CD4-positive, alpha-beta T cell treated with Interleukin-1 beta for 1 hour (primary cell): Measurements from ENCODE around the gene CTLA4.

Source experiments
- DNase-seq, 2 donors: peaks; one replicate each; pipeline ENCODE4 v3.0.0-alpha.2; 2020 to 2022

CTLA4 gene

GRCh38 chr2:203893401-203893800 is 25.8 kb downstream of the CTLA4 start:
- DNase-seq = no peak

- DNase-seq = no peak
Observed at GRCh38 chr2:203893840-203894239, 26.3 kb downstream of the CTLA4 start.

- DNase-seq = no peak
Observed at GRCh38 chr2:203894262-203894661, 26.7 kb downstream of the CTLA4 start.

GRCh38 chr2:203897544-203897943 is 30.0 kb downstream of the CTLA4 start:
- DNase-seq = no peak

GRCh38 chr2:203898657-203899056 is 31.1 kb downstream of the CTLA4 start:
- no peak for DNase-seq

GRCh38 chr2:203900253-203900652 is 32.7 kb downstream of the CTLA4 start:
- no peak for DNase-seq

GRCh38 chr2:203904022-203904421 is 36.5 kb downstream of the CTLA4 start:
- no peak for DNase-seq

- no peak for DNase-seq
Observed at GRCh38 chr2:203905656-203906055, 38.1 kb downstream of the CTLA4 start.

- DNase-seq = peak in 1 of 2 donors; percentile 40
Observed at GRCh38 chr2:203908066-203908796, 40.7 kb downstream of the CTLA4 start.

GRCh38 chr2:203908797-203909185 is 41.2 kb downstream of the CTLA4 start:
- no peak for DNase-seq

GRCh38 chr2:203909261-203909967 is 41.8 kb downstream of the CTLA4 start:
- DNase-seq = peak in 1 of 2 donors; percentile 46

- no peak for DNase-seq
Observed at GRCh38 chr2:203909974-203910373, 42.4 kb downstream of the CTLA4 start.

- DNase-seq = peak in 1 of 2 donors; percentile 23
Observed at GRCh38 chr2:203913947-203914346, 46.4 kb downstream of the CTLA4 start.

- peak; percentile 13 for DNase-seq
Observed at GRCh38 chr2:203914546-203915182, 47.1 kb downstream of the CTLA4 start.

- no peak for DNase-seq
Observed at GRCh38 chr2:203915256-203915655, 47.7 kb downstream of the CTLA4 start.

- no peak for DNase-seq
Observed at GRCh38 chr2:203916756-203917155, 49.2 kb downstream of the CTLA4 start.

- no peak for DNase-seq
Observed at GRCh38 chr2:203918264-203918663, 50.7 kb downstream of the CTLA4 start.

- no peak for DNase-seq
Observed at GRCh38 chr2:203918839-203919238, 51.3 kb downstream of the CTLA4 start.
